K562 (cell line): ENCODE data around the gene KCNB1. TPM values are rescaled to one million over a fixed set of nuclear protein-coding genes. Genes with fewer than 3 reads are reported as not detected.

Experiments
- ATAC-seq: fragments of 200-7000 bp; cut with Tn5 transposase; 3 replicates; pipeline ENCODE4 v1.9.1; 2020; ENCODE audit warnings: moderate library complexity
- BruUV-seq: library from RNA; stranded (reverse); fragments of 400-500 nt; replicated peaks from 2 replicates; lab custom pipeline; 2021; lab: Mats Ljungman, UMichigan
- CTCF ChIA-PET: fragments of 300-600 bp; formaldehyde crosslinking; extraction: SDS; loops from one replicate; lab custom pipeline; 2021; ENCODE audit warnings: low intra/inter-chr PET ratio; lab: Yijun Ruan, JAX
- POLR2A ChIA-PET: fragments of 300-600, 350-650 bp; sonication (Branson Sonifier 250); formaldehyde crosslinking; extraction: SDS; loops from one replicate; lab custom pipeline; 2021; ENCODE audit warnings: antibody characterized with exemption, inconsistent platforms; lab: Yijun Ruan, JAX
- DNase-seq, 4 experiments: peaks; one replicate each; pipeline versions ENCODE4 v3.0.0 to v3.0.0-alpha.2; 2011 to 2018; ENCODE audit warnings: low spot score in 3 of 4, mixed read lengths in 3 of 4; ENCODE audit errors: extremely low read depth in 1 of 4
- FAIRE-seq: peaks from 2 replicates; lab custom pipeline; 2011; peaks lifted over from hg19 to GRCh38; lab: Jason Lieb, UNC
- H2AFZ ChIP-seq: 2 replicates; pipeline ENCODE4 v1.6.0; 2011; ENCODE audit warnings: low read depth, low read length, control low read depth, inconsistent platforms
- H3K27ac ChIP-seq: fragments of 200-600 bp; 3 replicates; pipeline ENCODE4 v1.8.0; 2011; ENCODE audit warnings: low read depth, mild to moderate bottlenecking, control low read depth, inconsistent platforms, low read length, moderate library complexity, mixed read lengths; ENCODE audit errors: extremely low read depth
- H3K27me3 ChIP-seq, 2 experiments: fragments of 300-600 bp in 1 of 2; 2 replicates in 1 of 2; 3 replicates in 1 of 2; pipeline versions ENCODE4 v1.6.0 to v1.8.0; 2011; ENCODE audit warnings: inconsistent platforms in 2 of 2, low read length in 2 of 2, mild to moderate bottlenecking in 1 of 2, mixed read lengths in 1 of 2, moderate library complexity in 1 of 2; ENCODE audit not compliant: control insufficient read depth in 2 of 2, insufficient read depth in 2 of 2
- H3K36me3 ChIP-seq: fragments of 300-600 bp; 3 replicates; pipeline ENCODE4 v1.8.0; 2011; ENCODE audit warnings: mild to moderate bottlenecking, low read length, inconsistent platforms; ENCODE audit not compliant: control insufficient read depth, insufficient read depth
- H3K4me1 ChIP-seq, 2 experiments: fragments of 200-600 bp in 1 of 2; replicated peaks in 1 of 2; 2 replicates in 1 of 2; 3 replicates in 1 of 2; pipeline versions ENCODE4 v1.5.1 to v1.8.0; 2011; ENCODE audit warnings: inconsistent platforms in 2 of 2, low read length in 2 of 2, mild to moderate bottlenecking in 1 of 2, mixed read lengths in 1 of 2, moderate library complexity in 1 of 2; ENCODE audit not compliant: control insufficient read depth in 2 of 2, insufficient read depth in 2 of 2
- H3K4me2 ChIP-seq: 2 replicates; pipeline ENCODE4 v1.6.1; 2011; ENCODE audit warnings: low read length, control low read depth, inconsistent platforms, mixed read lengths; ENCODE audit not compliant: insufficient read depth
- H3K4me3 ChIP-seq: fragments of 200-600 bp; sonication (generic), shearing (Covaris generic); 2 replicates; pipeline ENCODE4 v1.5.1; 2016; ENCODE audit warnings: control low read depth, inconsistent platforms
- H3K79me2 ChIP-seq: fragments of 200-600 bp; 3 replicates; pipeline ENCODE4 v1.8.0; 2011; ENCODE audit warnings: low read length, inconsistent platforms; ENCODE audit not compliant: control insufficient read depth, insufficient read depth
- H3K9ac ChIP-seq, 2 experiments: 2 replicates each; pipeline versions ENCODE4 v1.6.0 to v1.6.1; 2011; ENCODE audit warnings: low read depth in 2 of 2, low read length in 2 of 2, control low read depth in 1 of 2, inconsistent platforms in 1 of 2, mild to moderate bottlenecking in 1 of 2, mixed read lengths in 1 of 2; ENCODE audit not compliant: insufficient read depth in 1 of 2
- H3K9me1 ChIP-seq: one replicate; pipeline ENCODE4 v1.6.0; 2011; ENCODE audit warnings: inconsistent platforms, mild to moderate bottlenecking, low read length, moderate library complexity; ENCODE audit not compliant: control insufficient read depth, insufficient read depth
- H3K9me3 ChIP-seq: replicated peaks from 2 replicates; pipeline ENCODE4 v1.5.1; 2011; ENCODE audit warnings: low read depth, low read length, inconsistent platforms; ENCODE audit not compliant: control insufficient read depth, insufficient read depth
- H4K20me1 ChIP-seq: replicated peaks from 2 replicates; pipeline ENCODE4 v1.6.1; 2011; ENCODE audit warnings: low read length, inconsistent platforms, mixed read lengths; ENCODE audit not compliant: control insufficient read depth, insufficient read depth
- GABPB1 ChIP-seq: sonication (generic); formaldehyde crosslinking; IDR thresholded peaks from 2 replicates; pipeline ENCODE4 v1.8.0; 2022; ENCODE audit warnings: mild to moderate bottlenecking, missing genetic modification reagents
- HDAC2 ChIP-seq: fragments of 450-650 bp; IDR thresholded peaks from 2 replicates; pipeline ENCODE4 v1.6.1; 2016; ENCODE audit warnings: mild to moderate bottlenecking
- LEF1 ChIP-seq: fragments of 450-650 bp; IDR thresholded peaks from 2 replicates; pipeline ENCODE4 v1.6.1; 2016; ENCODE audit warnings: mild to moderate bottlenecking
- MYC ChIP-seq, 2 experiments: fragments of 250-450 bp in 1 of 2; sonication (Bioruptor Pico) in 1 of 2; IDR thresholded peaks; 2 replicates each; pipeline versions ENCODE4 v1.5.1 to v1.6.1; 2012 to 2021; ENCODE audit warnings: low read depth in 2 of 2, borderline replicate concordance in 1 of 2, improper control_type of control experiment in 1 of 2, low read length in 1 of 2, mild to moderate bottlenecking in 1 of 2, moderate library complexity in 1 of 2
- PHF20 ChIP-seq: fragments of 450-650 bp; IDR thresholded peaks from 2 replicates; pipeline ENCODE4 v1.6.1; 2018; ENCODE audit not compliant: partially characterized antibody
- ZNF143 ChIP-seq: sonication (generic); formaldehyde crosslinking; IDR thresholded peaks from 2 replicates; pipeline ENCODE4 v1.9.0; 2022; ENCODE audit warnings: mild to moderate bottlenecking, missing genetic modification reagents
- ZNF239 ChIP-seq: fragments of 250-450 bp; sonication (Bioruptor Pico); IDR thresholded peaks from 2 replicates; pipeline ENCODE4 v1.4.0; 2020; ENCODE audit warnings: mild to moderate bottlenecking
- ZSCAN29 ChIP-seq: fragments of 450-650 bp; IDR thresholded peaks from 2 replicates; pipeline ENCODE4 v1.6.1; 2017
- WGBS: fragments of 100-300 bp; shearing (Covaris generic); methylation state at CpG from one replicate; pipeline ENCODE4 v1.1.6; 2016; ENCODE audit warnings: low coverage, mixed read lengths; ENCODE audit not compliant: insufficient coverage; ENCODE audit errors: missing lambda C conversion rate; 5-methylcytosine and 5-hydroxymethylcytosine counted together
- in situ Hi-C: fragments of 300-500 bp; cut with MboI; formaldehyde crosslinking; loops from 4 replicates; pipeline ENCODE4 v1.15.0; 2018; ENCODE audit warnings: inconsistent platforms, mixed read lengths
- intact Hi-C: fragments of 100-400 bp; cut with micrococcal nuclease; formaldehyde crosslinking; loops from 2 replicates; pipeline ENCODE4 v1.14.2; 2022
- polyA plus RNA-seq, 8 experiments: library from polyadenylated mRNA; depleted of rRNA in 4 of 8; stranded (reverse) in 5 of 8; unstranded in 3 of 8; fragments of >200 nt; fragmentation: Nextera tagmentation in 2 of 8; fragmentation: Illumina TruSeq in 1 of 8; extraction: Ambion mirVana in 2 of 8; extraction: Trizol in 1 of 8; gene quantifications; 2 replicates each; pipeline versions ENCODE4 v1.2.1 to v1.2.3, GENCODE V29; 2011 to 2014; ENCODE audit warnings: inconsistent platforms in 1 of 8, missing spikeins in 1 of 8
- total RNA-seq, 7 experiments: library from RNA; depleted of rRNA in 6 of 7; stranded (reverse); fragments of >200 nt in 6 of 7; fragmentation: Illumina TruSeq in 2 of 7; extraction: Trizol in 2 of 7; gene quantifications; 2 replicates each; pipeline versions ENCODE4 v1.2.1 to v1.2.3, GENCODE V29; 2011 to 2021; ENCODE audit warnings: low replicate concordance in 1 of 7
- TF ChIP-seq, protein P1 (sequence below): fragments of 450-650 bp; formaldehyde crosslinking; IDR thresholded peaks from 2 replicates; pipeline ENCODE4 v1.4.0; 2020; ENCODE audit warnings: mild to moderate bottlenecking
- TF ChIP-seq, protein P2 (sequence below): fragments of 200-800 bp; sonication (Bioruptor generic); IDR thresholded peaks from 2 replicates; pipeline ENCODE4 v1.6.1; 2017; ENCODE audit warnings: missing genetic modification characterization, missing compliant biosample characterization

KCNB1 gene
- total and polyA plus RNA-seq, 9 of the 15 experiments (the other 6 are each of a cell fraction or from before 2014, with no cell fraction given) = 0.01 to 0.06 TPM; not detected in 7

DNA sequence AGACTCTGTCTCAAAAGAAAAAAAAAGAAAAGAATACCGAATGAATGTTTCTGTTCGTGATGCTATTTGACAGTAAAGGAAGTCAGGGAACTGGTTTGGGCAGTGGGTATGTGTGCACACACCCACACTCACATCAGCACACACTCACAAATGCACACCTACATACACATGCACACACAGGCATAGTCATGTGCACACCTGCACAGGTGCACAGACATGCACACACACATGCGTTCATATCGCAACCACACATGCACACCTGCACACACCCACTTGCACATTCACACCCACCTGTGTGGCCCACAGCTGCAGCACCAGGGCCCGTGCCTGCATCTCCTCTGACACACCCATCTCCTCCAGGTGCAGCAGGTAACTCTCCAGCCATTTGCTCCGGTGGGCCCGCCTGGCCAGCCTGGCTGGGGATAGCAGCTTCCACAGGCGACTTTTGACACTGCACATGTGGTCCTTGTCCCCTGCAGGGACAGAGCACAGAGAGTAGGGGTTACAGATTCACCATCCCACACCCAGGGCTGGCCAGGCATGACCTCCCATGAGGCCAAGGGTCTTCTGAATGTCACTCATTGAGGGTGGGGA is 41.4 kb upstream of the KCNB1 start (continued):
- TF ChIP-seq GABPB1 (CRISPR knock-in tag) = no peak
- TF ChIP-seq, protein P1, sequence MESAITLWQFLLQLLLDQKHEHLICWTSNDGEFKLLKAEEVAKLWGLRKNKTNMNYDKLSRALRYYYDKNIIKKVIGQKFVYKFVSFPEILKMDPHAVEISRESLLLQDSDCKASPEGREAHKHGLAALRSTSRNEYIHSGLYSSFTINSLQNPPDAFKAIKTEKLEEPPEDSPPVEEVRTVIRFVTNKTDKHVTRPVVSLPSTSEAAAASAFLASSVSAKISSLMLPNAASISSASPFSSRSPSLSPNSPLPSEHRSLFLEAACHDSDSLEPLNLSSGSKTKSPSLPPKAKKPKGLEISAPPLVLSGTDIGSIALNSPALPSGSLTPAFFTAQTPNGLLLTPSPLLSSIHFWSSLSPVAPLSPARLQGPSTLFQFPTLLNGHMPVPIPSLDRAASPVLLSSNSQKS (CRISPR knock-in tag) = no peak
- TF ChIP-seq, protein P2, sequence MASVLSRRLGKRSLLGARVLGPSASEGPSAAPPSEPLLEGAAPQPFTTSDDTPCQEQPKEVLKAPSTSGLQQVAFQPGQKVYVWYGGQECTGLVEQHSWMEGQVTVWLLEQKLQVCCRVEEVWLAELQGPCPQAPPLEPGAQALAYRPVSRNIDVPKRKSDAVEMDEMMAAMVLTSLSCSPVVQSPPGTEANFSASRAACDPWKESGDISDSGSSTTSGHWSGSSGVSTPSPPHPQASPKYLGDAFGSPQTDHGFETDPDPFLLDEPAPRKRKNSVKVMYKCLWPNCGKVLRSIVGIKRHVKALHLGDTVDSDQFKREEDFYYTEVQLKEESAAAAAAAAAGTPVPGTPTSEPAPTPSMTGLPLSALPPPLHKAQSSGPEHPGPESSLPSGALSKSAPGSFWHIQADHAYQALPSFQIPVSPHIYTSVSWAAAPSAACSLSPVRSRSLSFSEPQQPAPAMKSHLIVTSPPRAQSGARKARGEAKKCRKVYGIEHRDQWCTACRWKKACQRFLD = no peak
- no peak for TF ChIP-seq HDAC2
- no peak for TF ChIP-seq ZNF239 (CRISPR knock-in tag)
- TF ChIP-seq ZSCAN29 = no peak
- no peak for TF ChIP-seq ZNF143 (CRISPR knock-in tag)
- TF ChIP-seq LEF1 = no peak

DNA sequence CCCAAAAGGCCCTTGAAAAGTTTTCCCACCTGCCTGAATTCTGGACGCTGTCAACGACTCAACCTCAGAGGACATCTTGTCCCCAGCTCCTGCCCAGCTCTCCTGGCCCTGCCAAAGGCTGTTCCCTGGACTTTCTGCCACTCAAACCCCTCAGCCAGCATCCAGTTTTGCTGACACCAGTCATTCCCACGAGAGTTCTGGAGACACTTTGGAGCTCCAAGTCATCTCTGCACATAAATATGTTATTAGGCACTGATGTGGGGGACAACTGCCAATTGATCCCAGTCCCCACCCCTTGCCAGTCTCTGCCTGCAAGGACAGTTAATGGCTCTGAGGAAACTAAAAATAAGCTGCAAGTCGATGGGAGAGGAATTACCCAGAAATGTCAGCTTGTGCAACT is 38.9 kb upstream of the KCNB1 start:
- Histone ChIP-seq H3K4me3 (no peak overlapping the region), H3K27ac (no peak overlapping the region), H3K4me2 (no peak overlapping the region), H2AFZ (no peak overlapping the region), H3K4me1 (no peaks in the 10 kb centered on the region), H4K20me1 (peaks cover 2% of the 10 kb centered on the region; the same call in 1 of the 2 replicates), H3K9me3 (no peaks in the 10 kb centered on the region), H3K9ac (no peak overlapping the region), H3K79me2 (no peaks in the 10 kb centered on the region), H3K9me1 (no peaks in the 10 kb centered on the region), H3K36me3 (no peaks in the 10 kb centered on the region), H3K27me3 (peaks cover 8 to 30% of the 10 kb centered on the region in 2 experiments; a peak in 3 of 5 replicates)
- POLR2A ChIA-PET = interaction anchor here (2.5 kb wide), 1 partner anchor 12 kb away, joined by 8 read pairs; no protein-coding TSS in a partner anchor
- ATAC-seq (no peak), DNase-seq (no peak), FAIRE-seq (no peak)
- in situ Hi-C loops (no loop called here), intact Hi-C loops (no loop called here)
- CTCF ChIA-PET = no interaction called here
- BruUV-seq = no TSS peak
- TF ChIP-seq PHF20 = no peak
- no peak for TF ChIP-seq MYC (IDR thresholded peaks at IDR 0.05; ENCODE audit: low read depth, low read length)
- no peak for TF ChIP-seq MYC (CRISPR knock-in tag; IDR thresholded peaks at IDR 0.05; ENCODE audit: borderline replicate concordance, low read depth)
- 2% methylated on average over 4 of the region's 4 CpGs for WGBS
